Upper lobe of left lung (tissue), 4 donors: ENCODE data around the gene PGLYRP4.

Source experiments
- POLR2AphosphoS5 ChIP-seq, 2 donors: sonication (generic); formaldehyde crosslinking; IDR thresholded peaks; one replicate each; pipeline ENCODE4 v1.5.1; 2017; ENCODE audit warnings: antibody characterized with exemption in 2 of 2
- TF ChIP-seq, protein P1 (sequence below), 6 experiments: fragments of 450-650 bp in 4 of 6; fragments of 200-600 bp in 2 of 6; sonication (generic) in 2 of 6; IDR thresholded peaks; one replicate each; pipeline ENCODE4 v1.5.1; 2016 to 2019; ENCODE audit warnings: antibody characterized with exemption in 6 of 6

- TF ChIP-seq, protein P1, sequence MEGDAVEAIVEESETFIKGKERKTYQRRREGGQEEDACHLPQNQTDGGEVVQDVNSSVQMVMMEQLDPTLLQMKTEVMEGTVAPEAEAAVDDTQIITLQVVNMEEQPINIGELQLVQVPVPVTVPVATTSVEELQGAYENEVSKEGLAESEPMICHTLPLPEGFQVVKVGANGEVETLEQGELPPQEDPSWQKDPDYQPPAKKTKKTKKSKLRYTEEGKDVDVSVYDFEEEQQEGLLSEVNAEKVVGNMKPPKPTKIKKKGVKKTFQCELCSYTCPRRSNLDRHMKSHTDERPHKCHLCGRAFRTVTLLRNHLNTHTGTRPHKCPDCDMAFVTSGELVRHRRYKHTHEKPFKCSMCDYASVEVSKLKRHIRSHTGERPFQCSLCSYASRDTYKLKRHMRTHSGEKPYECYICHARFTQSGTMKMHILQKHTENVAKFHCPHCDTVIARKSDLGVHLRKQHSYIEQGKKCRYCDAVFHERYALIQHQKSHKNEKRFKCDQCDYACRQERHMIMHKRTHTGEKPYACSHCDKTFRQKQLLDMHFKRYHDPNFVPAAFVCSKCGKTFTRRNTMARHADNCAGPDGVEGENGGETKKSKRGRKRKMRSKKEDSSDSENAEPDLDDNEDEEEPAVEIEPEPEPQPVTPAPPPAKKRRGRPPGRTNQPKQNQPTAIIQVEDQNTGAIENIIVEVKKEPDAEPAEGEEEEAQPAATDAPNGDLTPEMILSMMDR (IDR thresholded peaks at IDR 0.05): no peak
- no peak for TF ChIP-seq POLR2AphosphoS5 (IDR thresholded peaks at IDR 0.05)
These were observed at the start of gene PGLYRP4 for GRCh38 chr1:153348511-153349362.
